A673 (cell line): ENCODE data around the gene SORL1.

Source experiments
- EZH2 ChIP-seq: fragments of 200-600 bp; sonication (generic); IDR thresholded peaks from 2 replicates; pipeline ENCODE4 v1.6.1; 2017; ENCODE audit warnings: borderline replicate concordance, low read depth, mild to moderate bottlenecking, mixed read lengths, antibody characterized with exemption, low read length; ENCODE audit not compliant: poor library complexity, severe bottlenecking
- TF ChIP-seq, protein P1 (sequence below): fragments of 300-800, 200-600 bp; sonication (generic); conservative IDR thresholded peaks from 2 replicates; pipeline ENCODE4 v1.5.1; 2017; ENCODE audit warnings: low read depth, mild to moderate bottlenecking, antibody characterized with exemption, low read length, moderate library complexity, mixed read lengths

DNA sequence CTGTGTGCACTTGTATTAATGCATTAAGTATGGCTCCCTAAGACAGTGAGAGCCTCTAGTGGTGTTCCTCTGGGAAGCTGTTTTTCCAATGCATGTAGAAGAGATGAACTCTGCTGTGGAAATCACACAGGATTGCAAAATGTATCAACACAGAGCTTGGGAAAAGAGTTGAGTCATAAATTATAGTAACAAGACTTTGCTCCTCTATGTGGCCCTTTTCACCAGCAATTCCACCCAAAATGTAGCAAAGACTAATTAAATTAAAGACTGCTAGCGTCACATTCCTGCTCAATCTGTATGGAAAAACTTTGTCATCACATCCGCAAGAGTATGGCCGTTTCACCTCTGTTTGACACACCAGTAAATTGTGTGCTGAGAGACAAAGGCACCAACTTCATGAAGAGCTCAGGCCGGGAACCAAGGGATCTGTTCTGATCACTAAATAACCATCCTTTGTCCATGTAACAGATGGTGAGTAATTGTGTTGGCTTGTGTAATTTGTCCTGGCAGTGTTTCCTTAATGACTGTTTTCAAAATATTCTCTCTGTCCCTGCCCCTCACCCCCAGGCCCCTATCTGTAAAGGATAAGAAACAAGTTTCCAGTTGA lies 209.9 kb downstream of the SORL1 start:
- TF ChIP-seq EZH2 = no peak
- TF ChIP-seq, protein P1, sequence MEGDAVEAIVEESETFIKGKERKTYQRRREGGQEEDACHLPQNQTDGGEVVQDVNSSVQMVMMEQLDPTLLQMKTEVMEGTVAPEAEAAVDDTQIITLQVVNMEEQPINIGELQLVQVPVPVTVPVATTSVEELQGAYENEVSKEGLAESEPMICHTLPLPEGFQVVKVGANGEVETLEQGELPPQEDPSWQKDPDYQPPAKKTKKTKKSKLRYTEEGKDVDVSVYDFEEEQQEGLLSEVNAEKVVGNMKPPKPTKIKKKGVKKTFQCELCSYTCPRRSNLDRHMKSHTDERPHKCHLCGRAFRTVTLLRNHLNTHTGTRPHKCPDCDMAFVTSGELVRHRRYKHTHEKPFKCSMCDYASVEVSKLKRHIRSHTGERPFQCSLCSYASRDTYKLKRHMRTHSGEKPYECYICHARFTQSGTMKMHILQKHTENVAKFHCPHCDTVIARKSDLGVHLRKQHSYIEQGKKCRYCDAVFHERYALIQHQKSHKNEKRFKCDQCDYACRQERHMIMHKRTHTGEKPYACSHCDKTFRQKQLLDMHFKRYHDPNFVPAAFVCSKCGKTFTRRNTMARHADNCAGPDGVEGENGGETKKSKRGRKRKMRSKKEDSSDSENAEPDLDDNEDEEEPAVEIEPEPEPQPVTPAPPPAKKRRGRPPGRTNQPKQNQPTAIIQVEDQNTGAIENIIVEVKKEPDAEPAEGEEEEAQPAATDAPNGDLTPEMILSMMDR = no peak
